Stimulated activated naive CD8-positive, alpha-beta T cell treated with anti-CD3 and anti-CD28 coated beads, Interleukin-15, amount 100 ng/mL, for 72 hours (primary cell): ENCODE results near the gene CDR2L.
"Not testable (repeated sequence)": the region's sequence is repeated elsewhere in the genome, so short reads cannot be mapped to it uniquely, and the experiment has no call there.

Experiments
- ATAC-seq: fragments of 150-1000 bp; cut with Tn5 transposase; 2 replicates; pipeline ENCODE4 v1.10.0; 2021; ENCODE audit warnings: mild to moderate bottlenecking, moderate library complexity
- DNase-seq, 2 donors: peaks; one replicate each; pipeline ENCODE4 v3.0.0; 2021 to 2022
- H3K27ac Mint-ChIP-seq, 2 donors: one replicate each; pipeline ENCODE4 v1.8.0; 2022; ENCODE audit warnings: mild to moderate bottlenecking in 2 of 2, mixed read lengths in 2 of 2, moderate library complexity in 2 of 2
- H3K27me3 Mint-ChIP-seq: one replicate; pipeline ENCODE4 v1.8.0; 2022; ENCODE audit warnings: mixed read lengths
- H3K4me1 Mint-ChIP-seq: one replicate; pipeline ENCODE4 v1.8.0; 2022; ENCODE audit warnings: mild to moderate bottlenecking, mixed read lengths
- H3K4me3 Mint-ChIP-seq, 2 donors: one replicate each; pipeline ENCODE4 v1.8.0; 2022; ENCODE audit warnings: mild to moderate bottlenecking in 2 of 2, mixed read lengths in 2 of 2, moderate library complexity in 1 of 2
- H3K9me3 Mint-ChIP-seq, 2 donors: one replicate each; pipeline ENCODE4 v1.8.0; 2022; ENCODE audit warnings: mixed read lengths in 2 of 2

CDR2L gene

DNA sequence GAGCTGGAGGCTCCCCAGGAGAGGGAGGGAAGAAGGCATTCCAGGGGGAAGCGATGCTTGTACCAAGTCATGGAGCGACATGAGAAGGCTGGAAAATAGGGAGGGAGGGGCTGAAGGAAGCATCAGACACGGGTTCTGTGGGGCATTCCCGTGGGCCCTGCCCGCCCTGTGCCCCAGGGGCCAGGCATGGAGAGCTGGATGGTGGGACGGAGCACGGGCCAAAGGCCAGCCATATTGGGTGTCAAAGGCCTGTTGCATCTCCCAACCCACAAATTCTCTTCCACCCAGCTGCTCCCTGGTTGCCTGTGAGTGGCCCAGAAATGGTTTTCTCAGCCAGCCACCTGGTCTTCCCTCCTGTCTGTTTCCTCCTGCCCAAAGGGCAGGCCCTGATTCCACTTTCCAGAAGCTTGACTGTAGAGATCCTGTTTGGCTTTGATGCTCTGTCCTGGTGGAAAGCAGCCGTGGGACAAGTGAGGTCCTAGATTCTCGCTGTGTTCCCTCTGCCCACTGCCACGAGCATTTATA lies 3.2 kb downstream of the CDR2L start:
- peaks cover 16% of the 10 kb centered on the region for H3K4me1 Mint-ChIP-seq
- DNase-seq = no peak
- H3K9me3 Mint-ChIP-seq = no peaks in the 10 kb centered on the region
- no peak overlapping the region for H3K4me3 Mint-ChIP-seq
- ATAC-seq = no peak
- H3K27ac Mint-ChIP-seq = no peak overlapping the region
- peaks cover 46% of the 10 kb centered on the region for H3K27me3 Mint-ChIP-seq

DNA sequence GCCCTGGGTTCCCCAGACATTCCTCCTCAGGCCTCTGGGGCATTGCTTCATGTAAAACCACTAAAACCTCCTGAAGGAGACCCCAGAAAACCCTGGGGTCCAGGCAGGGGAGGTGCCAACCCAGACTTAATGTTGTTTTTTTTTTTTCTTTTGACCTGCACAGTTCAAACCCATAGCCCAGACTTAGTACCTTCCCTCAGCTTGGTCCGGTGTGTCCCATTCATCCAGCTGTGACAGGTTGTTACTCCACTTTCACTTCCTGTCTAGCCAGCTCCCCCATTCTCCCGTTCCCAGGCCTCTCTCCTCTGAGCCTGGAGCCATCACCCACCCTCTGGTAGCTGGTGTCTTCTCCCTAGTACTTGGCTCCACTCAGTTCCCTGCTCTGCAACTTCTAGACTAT lies 4.8 kb downstream of the CDR2L start:
- Mint-ChIP-seq H3K9me3 (no peaks in the 10 kb centered on the region), H3K4me1 (peaks cover 7% of the 10 kb centered on the region), H3K27me3 (peaks cover 31% of the 10 kb centered on the region), H3K4me3 (no peak overlapping the region), H3K27ac (no peak overlapping the region)
- DNase-seq (no peak), ATAC-seq (no peak)

- no peak for ATAC-seq
- H3K4me3 Mint-ChIP-seq = no peak overlapping the region
Measured at GRCh38 chr17:74994440-74994839, 7.0 kb downstream of the CDR2L start.

GRCh38 chr17:74995847-74996246 lies 8.4 kb downstream of the CDR2L start:
- H3K27ac Mint-ChIP-seq = peak overlapping the region in 1 of 2 donors; percentile 70

More at GRCh38 chr17:74994440-74994839, 7.0 kb downstream of the CDR2L start:
- H3K27me3 Mint-ChIP-seq = peaks cover 18% of the 10 kb centered on the region
- no peaks in the 10 kb centered on the region for H3K9me3 Mint-ChIP-seq
- no peak for DNase-seq
- H3K4me1 Mint-ChIP-seq = peaks cover 7% of the 10 kb centered on the region
- no peak overlapping the region for H3K27ac Mint-ChIP-seq

DNA sequence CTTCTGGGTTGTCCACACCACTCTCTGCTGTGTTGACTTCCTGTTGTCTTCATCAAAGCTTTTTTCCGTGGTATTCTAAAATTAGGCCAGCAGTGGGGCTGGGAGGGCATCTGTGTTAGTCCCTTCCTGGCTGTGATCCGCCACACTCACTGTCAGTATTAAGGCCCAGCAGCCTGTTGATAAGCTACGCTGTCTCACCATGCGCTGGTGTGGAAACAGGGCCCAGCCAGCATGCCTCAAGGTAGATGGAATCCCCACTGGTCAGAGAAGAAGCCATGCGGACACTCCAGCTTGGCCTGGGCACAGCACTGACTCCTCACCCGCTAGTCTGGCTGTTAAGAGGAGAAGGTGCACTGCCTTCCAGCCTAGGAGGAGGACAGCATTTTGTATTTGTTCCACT lies 11.4 kb downstream of the CDR2L start:
- Mint-ChIP-seq H3K9me3 (no peaks in the 10 kb centered on the region), H3K27me3 (no peaks in the 10 kb centered on the region), H3K4me3 (no peak overlapping the region), H3K27ac (no peak overlapping the region), H3K4me1 (peaks cover 20% of the 10 kb centered on the region)
- DNase-seq = no peak
- ATAC-seq = no peak

More at GRCh38 chr17:74995847-74996246, 8.4 kb downstream of the CDR2L start:
- ATAC-seq (no peak), DNase-seq (no peak)
- Mint-ChIP-seq H3K27me3 (peaks cover 9% of the 10 kb centered on the region), H3K4me1 (peaks cover 7% of the 10 kb centered on the region), H3K9me3 (no peaks in the 10 kb centered on the region), H3K4me3 (no peak overlapping the region)

- Mint-ChIP-seq H3K4me1 (peaks cover 20% of the 10 kb centered on the region), H3K27ac (peak overlapping the region in 1 of 2 donors; percentile 5), H3K27me3 (no peaks in the 10 kb centered on the region), H3K4me3 (no peak overlapping the region), H3K9me3 (no peaks in the 10 kb centered on the region)
- DNase-seq = no peak
- ATAC-seq = no peak
Measured at GRCh38 chr17:74999523-74999922, 12.1 kb downstream of the CDR2L start.

DNA sequence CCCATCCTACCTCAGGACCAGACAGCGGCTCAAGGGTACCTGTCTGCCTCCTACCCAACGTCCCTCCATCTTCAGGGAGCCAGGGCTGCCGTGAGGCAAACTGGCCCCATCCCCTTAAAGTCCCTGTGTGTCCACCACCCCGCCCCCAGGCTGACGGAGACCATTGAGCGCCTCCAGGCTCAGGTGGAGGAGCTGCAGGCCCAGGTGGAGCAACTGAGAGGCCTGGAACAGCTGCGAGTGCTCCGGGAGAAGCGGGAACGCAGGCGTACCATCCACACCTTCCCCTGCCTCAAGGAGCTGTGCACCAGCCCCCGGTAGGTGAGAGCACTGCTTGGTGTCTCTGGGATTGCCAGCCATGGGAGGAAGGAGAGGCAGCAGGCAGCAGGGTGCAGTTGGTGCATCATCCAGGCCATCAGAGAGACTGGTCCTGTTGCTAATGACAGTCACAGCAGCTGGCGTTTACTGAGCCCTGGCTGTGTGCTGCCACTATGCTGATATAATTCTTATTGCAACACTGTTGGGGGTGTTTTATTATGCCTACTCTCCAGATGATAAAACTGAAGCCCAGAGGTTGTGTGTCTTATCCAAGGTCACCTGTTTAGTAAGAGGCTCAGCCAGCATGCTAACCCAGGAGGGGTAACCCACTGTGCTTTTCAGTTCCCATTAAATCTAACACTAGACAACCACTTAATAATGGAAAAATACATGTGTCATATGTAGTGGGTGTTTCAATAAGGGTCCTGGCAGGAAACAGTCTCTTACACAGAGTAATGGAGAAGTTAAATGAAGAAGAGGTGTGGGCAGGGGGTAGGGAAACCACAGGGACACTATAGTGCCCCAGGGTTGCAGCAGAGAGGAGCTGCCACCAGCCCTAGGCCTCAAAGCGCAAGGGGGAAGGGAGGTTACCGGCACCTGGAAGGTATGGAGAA lies 14.7 kb downstream of the CDR2L start:
- Mint-ChIP-seq H3K27me3 (no peaks in the 10 kb centered on the region), H3K4me1 (peaks cover 20% of the 10 kb centered on the region), H3K9me3 (no peaks in the 10 kb centered on the region), H3K4me3 (no peak overlapping the region), H3K27ac (no peak overlapping the region)
- ATAC-seq = peak; percentile 15
- DNase-seq = no peak

- no peaks in the 10 kb centered on the region for H3K9me3 Mint-ChIP-seq
- H3K4me1 Mint-ChIP-seq = peaks cover 18% of the 10 kb centered on the region
- no peak for ATAC-seq
- no peak overlapping the region for H3K27ac Mint-ChIP-seq
- H3K27me3 Mint-ChIP-seq = no peaks in the 10 kb centered on the region
- DNase-seq = no peak
- H3K4me3 Mint-ChIP-seq = no peak overlapping the region
Measured at GRCh38 chr17:75003070-75003956, 15.9 kb downstream of the CDR2L start.

GRCh38 chr17:75003957-75004355 lies 16.5 kb downstream of the CDR2L start:
- Mint-ChIP-seq H3K27ac (no peak overlapping the region), H3K27me3 (no peaks in the 10 kb centered on the region), H3K4me1 (peaks cover 13% of the 10 kb centered on the region), H3K4me3 (no peak overlapping the region), H3K9me3 (no peaks in the 10 kb centered on the region)
- ATAC-seq (no peak), DNase-seq (no peak)

- no peak overlapping the region for H3K27ac Mint-ChIP-seq
- ATAC-seq (no peak), DNase-seq (no peak)
- no peaks in the 10 kb centered on the region for H3K9me3 Mint-ChIP-seq
- H3K4me1 Mint-ChIP-seq = peaks cover 13% of the 10 kb centered on the region
- no peaks in the 10 kb centered on the region for H3K27me3 Mint-ChIP-seq
- no peak overlapping the region for H3K4me3 Mint-ChIP-seq
Measured at GRCh38 chr17:75004371-75004770, 16.9 kb downstream of the CDR2L start.

DNA sequence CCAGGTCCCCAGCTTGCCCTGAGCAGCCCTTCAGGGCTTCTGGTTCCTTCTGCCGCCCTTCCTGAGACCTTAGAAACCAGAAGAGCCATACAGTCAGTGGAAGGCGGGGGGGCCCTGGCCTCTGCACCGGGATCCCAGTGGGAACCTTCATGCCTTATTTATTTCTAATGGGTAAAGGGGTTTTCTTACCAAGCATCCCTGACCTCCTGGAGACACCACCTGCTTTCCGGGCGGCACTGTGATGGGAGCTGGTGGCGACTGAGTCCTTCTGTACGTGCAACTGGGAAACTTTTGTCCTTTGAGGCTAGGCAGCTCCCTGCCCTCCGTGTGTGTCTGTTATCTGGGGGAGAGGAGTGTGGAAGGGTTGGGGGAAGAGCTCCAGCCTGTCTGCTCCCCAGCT lies 17.9 kb downstream of the CDR2L start:
- Mint-ChIP-seq H3K4me1 (peaks cover 13% of the 10 kb centered on the region), H3K9me3 (no peaks in the 10 kb centered on the region), H3K27me3 (no peaks in the 10 kb centered on the region), H3K27ac (no peak overlapping the region), H3K4me3 (no peak overlapping the region)
- ATAC-seq (no peak), DNase-seq (no peak)

DNA sequence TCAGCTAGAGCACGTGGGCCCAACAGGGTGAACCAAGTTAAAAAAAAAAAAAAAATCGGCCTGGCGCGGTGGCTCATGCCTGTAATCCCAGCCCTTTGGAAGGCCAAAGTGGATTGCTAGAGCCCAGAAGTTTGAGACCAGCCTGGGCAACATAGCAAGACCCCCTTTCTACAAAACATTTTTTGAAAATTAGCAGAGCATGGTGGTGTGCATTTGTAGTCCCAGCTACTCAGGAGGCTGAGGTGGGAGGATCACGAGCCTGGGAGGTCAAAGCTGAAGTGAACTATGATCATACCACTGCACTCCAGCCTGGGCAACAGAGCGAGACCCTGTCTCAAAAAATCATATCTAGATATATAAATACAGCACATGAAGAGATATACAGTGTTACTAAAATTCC lies 18.7 kb downstream of the CDR2L start:
- not testable (repeated sequence) for H3K27me3 Mint-ChIP-seq, H3K9me3 Mint-ChIP-seq, DNase-seq, ATAC-seq, H3K4me3 Mint-ChIP-seq
- Mint-ChIP-seq H3K4me1 (peaks cover 18% of the 10 kb centered on the region), H3K27ac (peak overlapping the region in 1 of 2 donors; percentile 17)

- H3K27ac Mint-ChIP-seq = peak overlapping the region in 1 of 2 donors; percentile 65
- ATAC-seq (no peak), DNase-seq (no peak)
- no peaks in the 10 kb centered on the region for H3K9me3 Mint-ChIP-seq
- H3K4me3 Mint-ChIP-seq = no peak overlapping the region
- H3K27me3 Mint-ChIP-seq = no peaks in the 10 kb centered on the region
- peaks cover 24% of the 10 kb centered on the region for H3K4me1 Mint-ChIP-seq
Measured at GRCh38 chr17:75006653-75007052, 19.2 kb downstream of the CDR2L start.

GRCh38 chr17:75008373-75008772 lies 20.9 kb downstream of the CDR2L start:
- no peak overlapping the region for H3K27ac Mint-ChIP-seq
- ATAC-seq (no peak), DNase-seq (no peak)
- H3K27me3 Mint-ChIP-seq = no peaks in the 10 kb centered on the region
- no peak overlapping the region for H3K4me3 Mint-ChIP-seq
- H3K9me3 Mint-ChIP-seq = no peaks in the 10 kb centered on the region
- peaks cover 21% of the 10 kb centered on the region for H3K4me1 Mint-ChIP-seq

GRCh38 chr17:75009139-75009724 lies 21.8 kb downstream of the CDR2L start:
- Mint-ChIP-seq H3K9me3 (no peaks in the 10 kb centered on the region), H3K4me3 (no peak overlapping the region), H3K27me3 (no peaks in the 10 kb centered on the region)

More at GRCh38 chr17:75009139-75009724, 21.8 kb downstream of the CDR2L start:
- peaks cover 29% of the 10 kb centered on the region for H3K4me1 Mint-ChIP-seq
- no peak overlapping the region for H3K27ac Mint-ChIP-seq
- DNase-seq (no peak), ATAC-seq (no peak)
